ENCODE results near the gene CIPC. TPM values are rescaled to one million over a fixed set of nuclear protein-coding genes. Genes with fewer than 3 reads are reported as not detected.

Gene CIPC
- polyA plus RNA-seq, 1 experiment, result 9.9 TPM

GRCh38 chr14:77061630-77062257 is 36.3 kb upstream of the CIPC start:
- ChIA-PET CTCF (interaction anchor here (1.1 to 16.8 kb wide), 8 partner anchors 7 to 351 kb away, joined by 3 to 524 read pairs (median 42); no protein-coding TSS in a partner anchor), POLR2A (no interaction called here)
- H3K27ac ChIP-seq (ENCODE audit: low read depth, low read length), result no peak overlapping the region
- TF ChIP-seq CTCF (IDR thresholded peaks at IDR 0.05; ENCODE audit: low read depth, low read length), result no peak
- no peak overlapping the region for H3K4me3 ChIP-seq (ENCODE audit: low read depth, low read length)
- DNase-seq (ENCODE audit: low read depth, low spot score), result no peak
- peaks cover 3% of the 10 kb centered on the region; the same call in 1 of the 2 replicates for H3K9me3 ChIP-seq (ENCODE audit: control insufficient read depth, insufficient read depth, low read length)
- H3K27me3 ChIP-seq (ENCODE audit: control insufficient read depth, insufficient read depth, low read length), result no peaks in the 10 kb centered on the region

- DNase-seq (ENCODE audit: low read depth, low spot score), result no peak
- no peak for TF ChIP-seq CTCF (IDR thresholded peaks at IDR 0.05; ENCODE audit: low read depth, low read length)
- CTCF ChIA-PET, result interaction anchor here (0.5 to 16.8 kb wide), 6 partner anchors 8 to 190 kb away, joined by 3 to 524 read pairs (median 42); no protein-coding TSS in a partner anchor
- Histone ChIP-seq H3K27me3 (ENCODE audit: control insufficient read depth, insufficient read depth, low read length) (no peaks in the 10 kb centered on the region), H3K4me3 (ENCODE audit: low read depth, low read length) (no peak overlapping the region), H3K27ac (ENCODE audit: low read depth, low read length) (no peak overlapping the region), H3K9me3 (ENCODE audit: control insufficient read depth, insufficient read depth, low read length) (no peaks in the 10 kb centered on the region; the same call in 1 of the 2 replicates)
- POLR2A ChIA-PET, result no interaction called here
Observed at GRCh38 chr14:77062261-77062660, 35.8 kb upstream of the CIPC start.

GRCh38 chr14:77063571-77064171 is 34.4 kb upstream of the CIPC start:
- CTCF ChIA-PET, result interaction anchor here (0.6 to 16.8 kb wide), 8 partner anchors 9 to 191 kb away, joined by 3 to 524 read pairs (median 15); no protein-coding TSS in a partner anchor
- DNase-seq (ENCODE audit: low read depth, low spot score), result no peak
- Histone ChIP-seq H3K9me3 (ENCODE audit: control insufficient read depth, insufficient read depth, low read length) (no peaks in the 10 kb centered on the region; the same call in 1 of the 2 replicates), H3K27ac (ENCODE audit: low read depth, low read length) (peak overlapping the region; percentile 21), H3K27me3 (ENCODE audit: control insufficient read depth, insufficient read depth, low read length) (no peaks in the 10 kb centered on the region), H3K4me3 (ENCODE audit: low read depth, low read length) (no peak overlapping the region)
- 0 out of 2 replicates have a peak, but pooled peaks have one; percentile 10 for TF ChIP-seq CTCF (IDR thresholded peaks at IDR 0.05; ENCODE audit: low read depth, low read length)
- POLR2A ChIA-PET, result interaction anchor here (0.5 to 1.1 kb wide), 6 partner anchors 19 to 188 kb away, joined by 3 to 5 read pairs (median 3); no protein-coding TSS in a partner anchor

- ChIA-PET POLR2A (interaction anchor here (1.1 kb wide), 1 partner anchor 20 kb away, joined by 5 read pairs; no protein-coding TSS in a partner anchor), CTCF (interaction anchor here (3.6 to 16.8 kb wide), 4 partner anchors 10 to 192 kb away, joined by 24 to 524 read pairs (median 74); no protein-coding TSS in a partner anchor)
- Histone ChIP-seq H3K27ac (ENCODE audit: low read depth, low read length) (no peak overlapping the region), H3K4me3 (ENCODE audit: low read depth, low read length) (no peak overlapping the region), H3K27me3 (ENCODE audit: control insufficient read depth, insufficient read depth, low read length) (no peaks in the 10 kb centered on the region), H3K9me3 (ENCODE audit: control insufficient read depth, insufficient read depth, low read length) (no peaks in the 10 kb centered on the region; the same call in 1 of the 2 replicates)
- no peak for TF ChIP-seq CTCF (IDR thresholded peaks at IDR 0.05; ENCODE audit: low read depth, low read length)
- DNase-seq (ENCODE audit: low read depth, low spot score), result no peak
Observed at GRCh38 chr14:77064521-77065178, 33.4 kb upstream of the CIPC start.
